Measurements from ENCODE around the gene ANKS1B.

The ANKS1B gene

GRCh38 chr12:99948370-99948769 lies 36.4 kb downstream of the ANKS1B start (continued):
- TF ChIP-seq ZIC2 (tag by site-specific recombination; IDR thresholded peaks at IDR 0.05) (no peak), ZNF138 (tag by site-specific recombination; IDR thresholded peaks at IDR 0.05; ENCODE audit: borderline replicate concordance) (no peak), HOXC10 (CRISPR knock-in tag; IDR thresholded peaks at IDR 0.05) (no peak)

- TF ChIP-seq ZNF362 (tag by site-specific recombination; IDR thresholded peaks at IDR 0.05) (no peak), ZSCAN23 (tag by site-specific recombination; IDR thresholded peaks at IDR 0.05) (no peak), ZNF664 (tag by site-specific recombination; IDR thresholded peaks at IDR 0.05) (no peak), PBX3 (CRISPR knock-in tag; IDR thresholded peaks at IDR 0.05) (no peak), ZNF112 (tag by site-specific recombination; IDR thresholded peaks at IDR 0.05) (no peak), ZNF626 (tag by site-specific recombination; IDR thresholded peaks at IDR 0.05) (no peak), ZNF239 (tag by site-specific recombination; IDR thresholded peaks at IDR 0.05) (no peak), ZNF785 (tag by site-specific recombination; IDR thresholded peaks at IDR 0.05) (no peak), ZFP69B (tag by site-specific recombination; IDR thresholded peaks at IDR 0.05) (no peak), ZNF10 (tag by site-specific recombination; IDR thresholded peaks at IDR 0.05) (no peak), ZNF121 (tag by site-specific recombination; IDR thresholded peaks at IDR 0.05) (no peak)
- POLR2A ChIA-PET = no interaction called here
- no peak overlapping the region for H3K27ac ChIP-seq (ENCODE audit: extremely low read depth, low read depth, low read length)
- CTCF ChIA-PET = no interaction called here
- no peak overlapping the region for H3K4me3 ChIP-seq (ENCODE audit: low read depth, low read length)
- no peaks in the 10 kb centered on the region; the same call in 1 of the 2 replicates for H3K9me3 ChIP-seq (ENCODE audit: control insufficient read depth, insufficient read depth, low read depth, low read length)
- H3K36me3 ChIP-seq (ENCODE audit: control insufficient read depth in 2 of 2, insufficient read depth in 1 of 2, low read length in 2 of 2) = no peaks in the 10 kb centered on the region
- H3K4me1 ChIP-seq (ENCODE audit: control insufficient read depth, insufficient read depth, low read length) = no peaks in the 10 kb centered on the region
These were observed 38.6 kb downstream of the ANKS1B start for GRCh38 chr12:99946131-99946530.

- ChIA-PET CTCF (no interaction called here), POLR2A (no interaction called here)
- Histone ChIP-seq H3K4me1 (ENCODE audit: control insufficient read depth, insufficient read depth, low read length) (no peaks in the 10 kb centered on the region), H3K4me3 (ENCODE audit: low read depth, low read length) (no peak overlapping the region), H3K36me3 (ENCODE audit: control insufficient read depth in 2 of 2, insufficient read depth in 1 of 2, low read length in 2 of 2) (no peaks in the 10 kb centered on the region), H3K9me3 (ENCODE audit: control insufficient read depth, insufficient read depth, low read depth, low read length) (no peaks in the 10 kb centered on the region), H3K27ac (ENCODE audit: extremely low read depth, low read depth, low read length) (no peak overlapping the region)
- no peak for TF ChIP-seq ZBTB48 (tag by site-specific recombination; IDR thresholded peaks at IDR 0.05)
- TF ChIP-seq ZNF416 (tag by site-specific recombination; IDR thresholded peaks at IDR 0.05) = no peak
- no peak for TF ChIP-seq BCL11A (tag by site-specific recombination; IDR thresholded peaks at IDR 0.05; ENCODE audit: low read depth)
- TF ChIP-seq REST (tag by site-specific recombination; IDR thresholded peaks at IDR 0.05) = no peak
- TF ChIP-seq ZNF280C (tag by site-specific recombination; IDR thresholded peaks at IDR 0.05) = no peak
- TF ChIP-seq ZNF274 (IDR thresholded peaks at IDR 0.05; ENCODE audit: low read length) = no peak
- no peak for TF ChIP-seq ZNF274 (tag by site-specific recombination; IDR thresholded peaks at IDR 0.05; ENCODE audit: borderline replicate concordance)
- no peak for TF ChIP-seq KLF7 (tag by site-specific recombination; IDR thresholded peaks at IDR 0.05; ENCODE audit: borderline replicate concordance)
- no peak for TF ChIP-seq PRDM10 (tag by site-specific recombination; IDR thresholded peaks at IDR 0.05)
These were observed 49.1 kb downstream of the ANKS1B start for GRCh38 chr12:99935608-99936007.

Data from HEK293 (cell line).